ENCODE data around the gene CEND1.

GRCh38 chr11:820655-821511 lies 31.0 kb upstream of the CEND1 start:
- TF ChIP-seq POLR2A (IDR thresholded peaks at IDR 0.05; ENCODE audit: low read depth, low read length), result peak; percentile 7
- TF ChIP-seq CTCF (IDR thresholded peaks at IDR 0.05; ENCODE audit: extremely low read depth in 1 of 2, insufficient read depth in 1 of 2, low read depth in 1 of 2, low read length in 2 of 2), result no peak
- TF ChIP-seq POLR2AphosphoS5 (IDR thresholded peaks at IDR 0.05; ENCODE audit: insufficient read depth, low read depth, low read length), result no peak
- peak; percentile 20 for TF ChIP-seq FOS (IDR thresholded peaks at IDR 0.05; ENCODE audit: borderline replicate concordance, insufficient read depth, low read length)
- no peak for TF ChIP-seq EZH2 (IDR thresholded peaks at IDR 0.05; ENCODE audit: borderline replicate concordance, low read depth, low read length, severe bottlenecking)
- TF ChIP-seq MAX (IDR thresholded peaks at IDR 0.05; ENCODE audit: insufficient read depth, insufficient read length), result no peak
